BE2C (cell line): Measurements from ENCODE around the gene ACP3.
"Not testable (repeated sequence)": the region's sequence is repeated elsewhere in the genome, so short reads cannot be mapped to it uniquely, and the experiment has no call there.

Experiments
- DNase-seq: peaks from one replicate; pipeline ENCODE4 v3.0.0-alpha.2; 2020
- H3K27me3 ChIP-seq: fragments of 250-450 bp; sonication (Bioruptor Pico); 2 replicates; pipeline ENCODE4 v1.5.1; 2020; ENCODE audit warnings: mild to moderate bottlenecking
- H3K36me3 ChIP-seq: fragments of 250-450 bp; sonication (Bioruptor Pico); 2 replicates; pipeline ENCODE4 v1.5.1; 2020; ENCODE audit warnings: mild to moderate bottlenecking
- H3K4me1 ChIP-seq: fragments of 250-450 bp; sonication (Bioruptor Pico); 2 replicates; pipeline ENCODE4 v1.5.1; 2020
- H3K4me3 ChIP-seq: 2 replicates; pipeline ENCODE4 v1.5.1; 2011; ENCODE audit warnings: low read depth, low read length
- H3K9me3 ChIP-seq: fragments of 250-450 bp; sonication (Bioruptor Pico); 2 replicates; pipeline ENCODE4 v1.5.1; 2020
- CTCF ChIP-seq: IDR thresholded peaks from 2 replicates; pipeline ENCODE4 v1.5.1; 2012; ENCODE audit warnings: mild to moderate bottlenecking, low read depth, low read length

ACP3 gene

GRCh38 chr3:132394320-132394719, 77.1 kb downstream of the ACP3 start:
- H3K36me3 ChIP-seq, result no peaks in the 10 kb centered on the region
- DNase-seq, result peak; percentile 49
- H3K4me1 ChIP-seq, result peaks cover 3% of the 10 kb centered on the region; the same call in 1 of the 2 replicates
- no peaks in the 10 kb centered on the region for H3K27me3 ChIP-seq
- no peak for TF ChIP-seq CTCF
- H3K4me3 ChIP-seq, result no peak overlapping the region
- no peaks in the 10 kb centered on the region for H3K9me3 ChIP-seq

GRCh38 chr3:132395126-132395525, 77.9 kb downstream of the ACP3 start:
- H3K36me3 ChIP-seq, result no peaks in the 10 kb centered on the region
- no peaks in the 10 kb centered on the region for H3K9me3 ChIP-seq
- no peak for TF ChIP-seq CTCF
- no peak overlapping the region for H3K4me3 ChIP-seq
- H3K4me1 ChIP-seq, result peaks cover 3% of the 10 kb centered on the region; the same call in 1 of the 2 replicates
- no peaks in the 10 kb centered on the region for H3K27me3 ChIP-seq
- DNase-seq, result no peak

GRCh38 chr3:132396255-132396654, 79.0 kb downstream of the ACP3 start:
- no peak for TF ChIP-seq CTCF
- Histone ChIP-seq H3K9me3 (no peaks in the 10 kb centered on the region), H3K4me1 (peaks cover 3% of the 10 kb centered on the region; the same call in 1 of the 2 replicates), H3K4me3 (no peak overlapping the region), H3K36me3 (no peaks in the 10 kb centered on the region), H3K27me3 (no peaks in the 10 kb centered on the region)
- DNase-seq, result no peak

- H3K4me3 ChIP-seq, H3K9me3 ChIP-seq, DNase-seq, H3K27me3 ChIP-seq, H3K36me3 ChIP-seq, H3K4me1 ChIP-seq: not testable (repeated sequence)
These were observed 79.6 kb downstream of the ACP3 start for GRCh38 chr3:132396776-132397175.

GRCh38 chr3:132399054-132399929, 82.1 kb downstream of the ACP3 start:
- peak; percentile 50 for DNase-seq
- Histone ChIP-seq H3K36me3 (no peaks in the 10 kb centered on the region), H3K4me1 (peaks cover under 1% of the 10 kb centered on the region; the same call in 1 of the 2 replicates), H3K9me3 (no peaks in the 10 kb centered on the region), H3K4me3 (no peak overlapping the region), H3K27me3 (no peaks in the 10 kb centered on the region)
- TF ChIP-seq CTCF, result peak; percentile 95

GRCh38 chr3:132401255-132401654, 84.0 kb downstream of the ACP3 start:
- TF ChIP-seq CTCF, result no peak
- H3K36me3 ChIP-seq, result no peaks in the 10 kb centered on the region
- H3K4me1 ChIP-seq, result peaks cover 11% of the 10 kb centered on the region; the same call in 1 of the 2 replicates
- H3K9me3 ChIP-seq, result no peaks in the 10 kb centered on the region
- H3K4me3 ChIP-seq, result no peak overlapping the region
- H3K27me3 ChIP-seq, result no peaks in the 10 kb centered on the region
- no peak for DNase-seq
